Dermis blood vessel endothelial cell (primary cell): ENCODE data around the gene KDM4C. TPM values are rescaled to one million over a fixed set of nuclear protein-coding genes. Genes with fewer than 3 reads are reported as not detected.
"Not testable (repeated sequence)": the region's sequence is repeated elsewhere in the genome, so short reads cannot be mapped to it uniquely, and the experiment has no call there.

Experiments used
- DNase-seq: peaks from one replicate; pipeline ENCODE4 v3.0.0; 2010
- total RNA-seq: library from RNA; depleted of rRNA; stranded (reverse); fragments of >200 nt; gene quantifications from 2 replicates; pipeline ENCODE4 v1.2.3, GENCODE V29; 2014

The KDM4C gene
- total RNA-seq, 1 donor from 2014 or later = 23.0 TPM

DNA sequence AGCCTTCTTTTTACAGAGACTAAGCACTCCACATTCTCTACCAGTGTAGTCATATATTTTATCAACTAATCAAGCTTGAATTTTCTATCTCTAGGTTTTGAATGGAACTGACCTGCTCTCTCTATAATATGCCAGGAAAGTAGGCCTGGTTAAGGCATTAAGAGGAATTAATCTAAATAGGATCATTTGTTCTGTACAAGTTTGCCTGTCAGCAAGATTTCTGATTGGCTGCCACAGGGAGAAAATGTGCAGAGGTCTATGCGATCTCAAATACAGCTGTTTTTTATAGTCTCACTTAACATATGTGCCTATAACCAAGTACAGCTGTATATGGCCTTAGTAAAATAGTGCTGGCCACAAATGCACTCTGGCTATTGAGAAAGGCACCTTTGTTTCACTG, 418.8 kb downstream of the KDM4C start:
- no peak for DNase-seq

DNA sequence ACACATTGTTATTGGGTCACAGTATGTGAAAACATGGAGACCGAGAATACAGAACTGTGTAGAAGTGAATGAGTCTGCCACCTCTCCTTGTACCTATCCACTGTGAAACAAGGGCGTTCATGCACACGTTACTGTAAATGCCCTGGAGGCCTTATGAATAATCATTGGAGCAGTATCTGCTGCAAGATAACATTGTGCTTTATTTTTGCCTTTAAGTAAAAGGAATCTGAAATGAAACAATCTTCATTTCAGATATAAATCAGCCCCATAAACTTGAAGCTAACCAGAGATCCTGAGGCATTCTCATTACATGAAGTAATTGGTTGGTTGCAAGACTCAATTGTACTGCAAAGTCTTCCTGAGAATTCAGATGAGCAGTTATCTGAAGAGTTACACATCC, 419.6 kb downstream of the KDM4C start:
- DNase-seq = no peak

DNA sequence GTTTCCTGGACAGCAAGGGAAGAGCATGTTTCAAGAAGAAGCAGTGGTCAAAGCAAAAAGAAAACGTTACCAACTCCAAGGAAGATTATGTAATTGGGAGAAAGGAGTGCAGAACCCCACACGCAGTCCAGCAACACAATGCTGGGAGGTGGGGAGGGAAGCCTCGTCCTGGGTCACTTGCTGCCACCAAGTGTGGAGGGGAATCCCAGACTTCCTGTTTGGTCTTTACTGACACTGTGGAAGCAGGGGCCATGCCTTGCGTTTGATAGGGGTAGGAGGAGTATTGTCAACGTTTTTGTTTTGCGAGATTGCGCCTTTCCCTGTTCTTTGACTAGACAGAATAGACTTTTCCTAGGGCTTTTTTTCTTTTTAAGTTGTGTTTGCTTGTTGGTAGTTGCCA, 421.0 kb downstream of the KDM4C start:
- no peak for DNase-seq

DNA sequence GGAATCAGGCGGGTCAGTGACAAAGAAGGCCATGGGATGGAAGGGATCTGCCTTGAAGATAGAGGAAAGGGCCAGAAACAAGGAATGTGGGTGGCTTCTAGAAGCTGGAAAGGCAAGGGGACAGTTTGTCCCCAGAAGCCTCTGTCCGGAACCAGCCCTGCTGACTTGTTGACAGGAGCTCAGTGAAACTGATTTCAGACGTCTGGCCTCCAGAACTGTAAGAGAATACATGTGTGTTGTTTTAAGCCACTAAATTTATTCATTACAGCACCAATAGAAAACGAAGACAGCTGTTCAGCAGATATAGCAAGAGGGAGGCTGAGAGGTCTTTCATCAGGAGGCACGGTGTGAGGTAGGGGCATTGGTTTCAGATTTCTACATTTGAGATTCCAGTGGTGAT, 422.5 kb downstream of the KDM4C start:
- DNase-seq = no peak

DNA sequence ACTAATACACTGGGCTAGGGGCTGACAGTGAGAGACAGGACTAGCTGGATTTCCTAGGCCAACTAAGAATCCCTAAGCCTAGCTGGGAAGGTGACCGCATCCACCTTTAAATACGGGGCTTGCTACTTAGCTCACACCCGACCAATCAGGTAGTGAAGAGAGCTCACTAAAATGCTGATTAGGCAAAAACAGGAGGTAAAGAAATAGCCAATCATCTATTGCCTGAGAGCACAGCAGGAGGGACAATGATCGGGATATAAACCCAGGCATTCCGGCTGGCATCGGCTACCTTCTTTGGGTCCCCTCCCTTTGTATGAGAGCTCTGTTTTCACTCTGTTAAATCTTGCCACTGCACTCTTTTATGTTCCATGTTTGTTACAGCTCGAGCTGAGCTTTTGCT, 425.4 kb downstream of the KDM4C start:
- not testable (repeated sequence) for DNase-seq

DNA sequence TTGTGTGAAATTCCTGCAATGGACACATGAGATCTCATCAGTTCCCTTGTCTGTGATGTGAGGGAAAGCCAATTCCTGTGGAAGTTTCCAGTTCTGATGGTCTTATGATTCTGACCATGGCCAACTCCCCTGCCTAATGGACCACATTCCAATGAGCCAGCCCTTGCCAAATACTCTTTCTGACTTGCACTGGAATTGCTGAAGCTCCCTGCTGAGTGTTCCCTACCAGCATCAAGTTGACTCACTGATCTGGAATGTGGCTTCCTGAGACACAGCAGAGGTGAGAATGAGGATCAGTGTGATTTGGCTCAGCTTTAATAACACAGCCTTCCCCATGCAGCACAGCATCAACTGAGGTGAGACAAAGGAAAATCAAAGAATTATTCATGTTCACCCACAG, 427.8 kb downstream of the KDM4C start:
- DNase-seq = peak; percentile 86

DNA sequence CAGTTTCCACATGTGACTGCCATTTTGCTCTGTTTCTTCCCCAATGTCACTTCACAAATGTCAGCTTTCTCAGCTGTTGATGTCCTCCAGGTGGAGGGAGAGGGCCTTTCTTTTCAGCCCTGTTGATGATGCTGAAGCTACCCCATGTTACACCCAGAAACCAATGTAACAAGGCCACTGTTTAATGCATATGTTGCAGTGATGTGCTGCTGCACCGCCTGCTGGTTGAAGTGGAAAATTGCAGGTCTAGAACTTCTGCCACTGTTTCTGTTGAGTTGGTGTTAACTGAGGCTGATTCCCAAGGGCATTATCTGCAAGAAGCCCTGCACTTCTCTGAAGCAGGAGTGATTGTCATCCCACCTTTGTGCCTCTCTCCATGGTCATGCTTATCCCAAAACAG, 428.4 kb downstream of the KDM4C start:
- peak; percentile 42 for DNase-seq

DNA sequence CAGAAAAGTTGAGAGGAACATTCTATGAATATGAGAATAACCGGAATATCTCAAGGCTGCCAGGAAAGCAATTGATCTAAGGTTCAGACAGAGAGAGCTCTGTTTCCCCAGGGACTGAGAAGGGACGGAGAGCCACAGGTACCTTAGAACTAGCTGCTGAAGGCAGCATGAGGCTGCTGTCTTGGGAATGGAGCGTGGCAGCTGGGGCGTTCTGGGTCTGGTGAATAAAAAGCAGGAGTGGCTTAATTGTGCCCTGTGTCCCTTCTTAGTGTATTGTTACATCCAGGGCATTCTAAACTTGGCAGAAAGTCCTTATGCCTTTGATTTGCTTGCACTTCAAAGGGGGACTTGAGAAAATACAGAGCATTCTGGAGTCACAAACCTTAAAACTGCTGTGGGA, 434.5 kb downstream of the KDM4C start:
- no peak for DNase-seq

DNA sequence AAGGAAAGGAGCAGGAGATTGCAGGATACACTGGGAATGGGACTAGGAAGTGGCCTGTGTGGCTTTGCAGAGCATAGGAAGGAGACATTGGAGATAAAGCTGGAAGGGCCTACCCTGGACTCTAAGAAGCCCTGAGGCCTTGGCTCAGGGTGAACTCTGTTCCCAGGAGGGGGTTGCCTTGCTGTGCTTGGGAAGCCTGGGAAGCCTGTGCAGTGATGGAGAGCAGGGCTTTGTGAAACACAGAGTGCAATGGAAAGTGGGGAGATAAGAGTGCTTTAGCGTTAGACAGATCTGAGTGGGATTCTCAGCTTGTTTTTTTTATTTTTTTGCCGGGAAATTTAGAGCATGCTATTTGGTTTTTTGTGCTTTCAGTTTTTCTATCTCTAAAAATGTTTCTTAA, 437.8 kb downstream of the KDM4C start:
- DNase-seq = no peak

DNA sequence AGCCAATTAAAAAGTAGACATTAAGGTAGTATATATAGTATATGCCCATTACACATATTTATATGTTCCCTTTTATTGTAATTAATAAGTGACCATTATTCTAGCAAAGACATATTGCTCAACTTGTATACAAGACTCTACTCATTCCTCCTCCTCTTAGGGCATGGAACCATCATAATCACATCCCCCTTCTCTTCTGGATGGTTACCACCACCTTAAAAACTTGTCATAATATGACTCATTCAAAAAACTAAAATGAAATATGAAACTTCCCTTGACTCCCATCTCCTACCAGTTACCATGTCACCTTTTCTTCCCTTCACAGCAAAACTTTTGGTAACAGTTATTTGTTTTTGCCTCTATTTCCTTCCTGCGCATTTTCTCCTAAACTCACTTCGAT, 438.7 kb downstream of the KDM4C start:
- DNase-seq = no peak

DNA sequence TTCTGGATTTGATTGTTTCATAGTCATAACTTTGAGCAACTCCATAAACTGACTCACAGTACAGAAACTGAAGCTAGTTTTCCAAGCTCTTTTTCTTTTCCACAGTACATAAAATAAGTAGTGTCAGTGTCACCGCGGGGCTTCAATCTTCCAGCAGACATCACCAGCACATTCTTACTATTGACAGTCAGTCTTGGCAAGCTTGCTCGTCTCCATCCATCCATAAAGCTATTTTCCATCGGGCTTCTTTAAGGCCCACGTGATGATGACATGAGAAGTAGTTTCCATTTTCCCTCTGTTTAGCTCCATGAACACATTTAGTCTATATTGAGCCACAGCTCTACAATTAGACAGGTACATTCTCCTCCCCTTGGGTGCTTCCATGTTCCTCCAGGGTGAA, 443.4 kb downstream of the KDM4C start:
- no peak for DNase-seq

DNA sequence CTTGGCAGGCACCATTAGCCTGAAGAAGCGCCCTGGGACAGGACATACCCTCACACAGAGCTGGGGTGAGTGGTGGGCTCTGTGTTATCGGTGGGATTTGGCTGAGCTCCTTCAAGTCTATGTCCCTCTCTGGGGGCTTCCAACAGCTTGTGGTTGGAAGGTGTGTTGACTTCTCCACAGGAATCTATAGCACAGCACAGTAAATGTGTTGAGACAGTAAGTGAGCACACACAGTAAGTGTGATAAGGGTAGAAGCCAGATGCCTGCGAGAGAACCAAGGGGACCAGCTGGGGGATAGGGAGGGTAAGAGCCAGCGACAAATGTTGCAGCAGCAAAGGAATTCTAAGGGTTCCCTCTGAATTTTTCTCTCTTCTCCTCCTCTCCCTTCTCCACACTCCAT, 448.0 kb downstream of the KDM4C start:
- DNase-seq = no peak

DNA sequence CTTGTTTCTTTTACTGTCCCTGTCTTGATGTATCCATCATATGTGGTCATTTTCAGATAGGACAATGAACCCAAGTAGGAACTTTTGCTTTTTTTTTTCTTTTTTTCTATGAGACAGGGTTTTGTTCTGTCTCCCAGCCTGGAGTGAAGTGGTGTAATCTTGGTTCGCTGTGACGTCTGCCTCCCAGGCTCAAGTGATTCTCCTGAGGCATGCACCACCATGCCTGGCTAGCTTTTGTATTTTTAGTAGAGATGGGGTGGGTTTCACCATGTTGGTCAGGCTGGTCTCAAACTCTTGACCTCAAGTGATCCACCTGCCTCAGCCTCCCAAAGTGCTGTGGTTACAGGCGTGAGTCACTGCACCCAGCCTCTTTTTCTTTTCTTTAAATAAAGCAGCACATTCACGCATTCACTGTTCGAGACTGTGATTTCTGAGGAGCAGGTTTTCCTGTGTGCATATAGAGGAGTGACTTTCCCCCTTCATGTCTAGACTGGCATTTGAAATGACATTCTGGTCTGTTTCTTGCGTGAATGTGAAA, 448.5 kb downstream of the KDM4C start:
- no peak for DNase-seq

DNA sequence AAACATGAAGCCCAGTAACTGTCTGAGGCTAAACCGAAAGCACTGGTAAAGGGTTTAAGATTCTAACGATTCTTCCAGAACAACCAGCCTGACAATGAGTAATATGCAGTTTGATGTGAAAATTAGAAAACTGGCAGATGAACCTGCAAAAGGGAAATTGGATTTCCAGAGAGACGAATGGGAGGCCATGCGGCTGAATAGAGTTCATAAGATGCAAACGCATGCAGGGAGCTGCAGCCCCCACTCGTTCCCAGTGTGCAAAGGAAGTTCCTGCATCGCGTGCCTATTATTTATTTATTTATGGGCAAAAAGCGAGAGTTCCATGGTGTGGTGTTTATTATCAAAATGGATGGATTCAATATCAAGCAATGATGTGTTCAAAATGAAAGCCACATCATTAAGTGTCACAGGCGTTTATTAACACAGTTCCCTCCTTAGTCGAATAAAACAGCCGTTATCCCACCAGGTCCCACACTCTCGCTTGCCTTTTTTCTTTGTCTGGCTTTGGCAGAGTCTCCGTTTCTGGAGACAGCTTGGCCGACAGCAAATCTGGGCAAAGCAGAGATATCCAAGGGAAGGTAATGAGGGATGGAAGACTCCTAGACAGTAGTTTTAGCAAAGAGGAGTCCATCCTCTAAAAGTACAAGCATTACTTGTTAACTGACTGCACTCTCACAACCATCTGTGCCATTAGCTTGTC, 451.4 kb downstream of the KDM4C start:
- no peak for DNase-seq

DNA sequence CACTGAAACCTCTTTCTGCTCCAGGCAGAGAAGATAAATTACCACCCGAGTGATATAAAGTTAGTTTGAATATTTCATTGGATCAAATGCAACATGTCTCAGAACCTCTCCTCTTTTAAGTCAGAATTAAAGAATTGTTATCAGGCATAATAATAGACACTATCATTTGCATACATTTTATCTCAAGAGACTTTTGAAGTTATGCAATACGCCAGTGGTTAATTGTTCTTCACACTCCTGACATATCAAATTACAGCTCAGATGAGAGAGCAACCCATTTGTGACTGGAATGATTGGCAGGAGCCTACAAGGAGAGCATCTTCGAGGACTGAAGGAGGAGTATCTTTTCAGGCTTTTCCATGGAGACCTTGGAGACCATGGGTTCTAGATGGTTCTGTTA, 452.2 kb downstream of the KDM4C start:
- DNase-seq = no peak

DNA sequence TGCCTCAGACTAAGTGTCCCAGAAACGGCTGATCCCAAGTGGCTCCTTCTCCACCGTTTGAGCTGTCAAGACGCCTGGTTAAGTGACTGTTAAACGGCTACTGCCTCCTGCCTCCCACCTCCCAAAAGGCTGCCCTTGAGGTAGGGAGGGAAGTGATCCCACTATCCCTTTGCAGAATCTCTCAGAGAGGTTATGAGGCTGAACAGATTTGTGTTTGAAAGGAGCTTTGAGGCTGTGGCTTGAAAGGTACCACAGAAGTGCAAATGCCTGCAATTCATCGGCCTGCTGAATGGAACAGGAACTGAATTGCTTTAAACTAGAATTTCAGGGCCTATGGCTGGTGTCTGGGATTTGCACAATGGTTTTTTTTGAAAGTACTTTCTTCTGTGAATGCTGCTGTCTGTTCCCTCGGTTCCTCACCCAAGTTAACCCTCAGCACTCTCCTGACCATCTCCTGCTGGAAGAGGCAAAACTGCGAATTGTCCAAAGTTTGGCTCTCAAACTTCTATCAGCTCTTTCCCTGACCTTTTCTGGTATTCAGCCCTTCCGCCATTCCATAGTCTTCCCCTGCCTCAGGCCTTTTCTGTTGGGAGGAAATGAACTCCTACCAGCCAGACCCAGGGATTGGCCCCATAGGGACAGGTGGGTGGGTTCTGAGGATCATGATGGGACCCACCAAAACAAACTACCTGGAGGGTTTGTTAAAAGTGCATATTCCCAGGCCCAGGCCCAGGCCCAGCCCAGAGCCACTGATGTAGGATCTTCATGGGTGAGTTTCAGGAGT, 453.3 kb downstream of the KDM4C start:
- no peak for DNase-seq

DNA sequence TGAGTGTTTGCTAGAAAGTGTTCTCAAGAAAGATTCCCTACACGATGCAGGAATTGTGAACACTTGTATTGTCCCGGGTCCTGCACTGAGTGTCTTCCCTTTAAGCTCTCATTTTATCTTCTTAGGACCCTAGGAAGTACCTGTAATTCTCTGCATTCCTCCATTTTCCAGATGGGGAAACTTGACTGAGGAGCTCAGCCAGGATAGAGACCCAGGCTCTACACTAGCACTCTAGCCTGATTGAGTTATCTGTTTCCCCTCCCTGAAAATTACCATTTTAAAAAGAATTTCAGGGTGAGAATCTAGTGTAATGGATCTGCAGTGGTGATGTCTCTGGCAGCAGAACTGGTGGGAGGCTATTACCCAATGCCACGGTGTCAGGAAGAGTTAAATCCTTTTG, 453.9 kb downstream of the KDM4C start:
- DNase-seq = no peak

DNA sequence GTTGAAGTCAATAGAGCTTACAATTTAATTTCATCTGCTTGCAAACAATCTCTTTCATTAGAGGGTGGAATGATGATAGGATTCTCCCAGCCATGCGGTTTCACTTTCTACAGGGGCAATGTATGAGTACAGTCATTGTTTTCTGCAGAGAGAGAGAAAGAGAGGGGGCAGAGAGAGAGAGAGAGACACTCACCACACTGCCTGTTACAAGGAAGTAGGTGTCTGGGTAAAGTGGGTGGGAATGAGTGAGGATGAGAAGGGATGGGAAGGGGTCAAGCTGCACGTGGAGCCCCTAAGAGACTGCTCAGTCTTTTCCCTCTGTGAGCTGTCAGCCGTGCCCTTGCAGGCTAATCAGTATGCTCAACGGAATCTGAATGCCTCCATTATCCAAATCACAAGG, 454.3 kb downstream of the KDM4C start:
- DNase-seq = no peak

DNA sequence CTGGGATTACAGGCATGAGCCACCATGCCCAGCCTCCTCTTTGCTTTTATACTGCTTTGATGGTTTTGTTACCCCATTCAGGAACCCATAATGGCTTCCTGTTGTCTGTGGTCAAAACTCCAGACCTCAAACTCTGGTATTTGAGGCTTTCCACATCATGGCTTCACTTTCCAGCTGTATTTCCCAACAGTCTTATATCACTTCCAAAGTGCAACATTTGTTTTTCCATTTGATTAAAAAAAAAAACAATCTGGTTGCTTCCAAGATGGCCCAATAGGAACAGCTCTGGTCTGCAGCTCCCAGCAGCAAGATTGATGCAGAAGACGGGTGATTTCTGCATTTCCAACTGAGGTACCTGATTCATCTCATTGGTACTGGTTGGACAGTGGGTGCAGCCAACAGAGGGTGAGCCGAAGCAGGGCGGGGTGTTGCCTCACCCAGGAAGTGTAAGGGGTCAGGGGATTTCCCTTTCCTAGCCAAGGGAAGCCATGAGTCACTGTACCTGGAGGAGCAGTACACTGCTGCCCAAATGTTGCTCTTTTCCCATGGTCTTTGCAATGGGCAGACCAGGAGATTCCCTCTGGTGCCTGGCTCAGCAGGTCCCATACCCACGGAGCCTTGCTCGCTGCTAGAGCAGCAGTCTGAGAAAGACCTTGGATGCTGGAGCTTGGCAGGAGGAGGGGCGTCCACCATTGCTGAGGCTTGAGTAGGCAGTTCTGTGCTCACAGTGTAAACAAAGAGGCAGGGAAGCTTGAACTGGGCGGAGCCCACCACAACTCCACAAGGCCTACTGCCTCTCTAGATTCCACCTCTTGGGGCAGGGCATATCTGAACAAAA, 458.4 kb downstream of the KDM4C start:
- DNase-seq = no peak

DNA sequence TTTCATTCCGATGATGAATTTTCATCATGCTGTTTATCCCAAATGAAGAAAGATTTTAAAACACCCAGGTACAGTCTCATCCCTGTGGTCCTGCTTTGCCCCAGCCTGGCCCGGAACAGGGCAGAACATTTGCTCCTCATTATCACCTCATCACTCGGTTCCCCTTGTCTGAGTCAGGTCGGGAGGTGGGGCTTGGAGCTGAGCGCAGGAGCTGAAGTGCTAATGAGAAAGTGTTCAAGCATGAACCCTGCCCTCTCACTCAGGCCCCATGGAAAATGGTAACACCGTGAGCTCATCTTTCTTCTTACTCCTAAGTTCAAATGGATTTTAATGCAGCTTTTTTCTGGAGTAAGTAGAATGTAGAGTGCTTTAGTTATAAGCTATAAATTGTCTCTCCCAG, 466.2 kb downstream of the KDM4C start:
- DNase-seq = no peak
